T-cell (primary cell): ENCODE results near the gene CHD2. TPM values are rescaled to one million over a fixed set of nuclear protein-coding genes. Genes with fewer than 3 reads are reported as not detected.
"Not testable (repeated sequence)": the region's sequence is repeated elsewhere in the genome, so short reads cannot be mapped to it uniquely, and the experiment has no call there.

Experiments
- ATAC-seq, 4 experiments: fragments of 200-7000 bp in 3 of 4; fragments of 150-1000 bp in 1 of 4; cut with Tn5 transposase; replicated peaks in 1 of 4; 1 replicate in 3 of 4; 2 replicates in 1 of 4; pipeline ENCODE4 v1.10.0; 2021; ENCODE audit warnings: moderate library complexity in 3 of 4, mild to moderate bottlenecking in 2 of 4, moderate number of reproducible peaks in 1 of 4
- CTCF ChIA-PET, 2 donors: fragments of 300-600 bp; sonication (Branson Sonifier 250); formaldehyde crosslinking; loops; one replicate each; lab custom pipeline; 2022; ENCODE audit warnings: antibody characterized with exemption in 2 of 2; lab: Charles Lee
- POLR2A ChIA-PET, 2 donors: fragments of 300-600 bp; sonication (Branson Sonifier 250); formaldehyde crosslinking; loops; one replicate each; lab custom pipeline; 2022; ENCODE audit warnings: antibody characterized with exemption in 2 of 2; lab: Charles Lee
- DNase-seq, 35 experiments: peaks; one replicate each; pipeline versions ENCODE4 v3.0.0 to v3.0.0-alpha.2; 2013 to 2023
- H3K27ac ChIP-seq: one replicate; pipeline ENCODE4 v1.5.1; 2013; ENCODE audit warnings: low read length
- H3K27me3 ChIP-seq, 2 experiments: replicated peaks in 1 of 2; 1 replicate in 1 of 2; 2 replicates in 1 of 2; pipeline versions ENCODE4 v1.6.1 to v1.7.0; 2013; ENCODE audit warnings: low read length in 1 of 2, mixed read lengths in 1 of 2; ENCODE audit not compliant: control insufficient read depth in 2 of 2, insufficient read depth in 2 of 2; ENCODE audit errors: extremely low read depth in 1 of 2
- H3K36me3 ChIP-seq, 2 donors: 1 replicate in 1 of 2; 2 replicates in 1 of 2; pipeline versions ENCODE4 v1.6.1 to v1.7.0; 2013; ENCODE audit warnings: low read length in 1 of 2; ENCODE audit not compliant: control insufficient read depth in 2 of 2, insufficient read depth in 1 of 2; ENCODE audit errors: extremely low read depth in 1 of 2
- H3K4me1 ChIP-seq, 2 experiments: 1 replicate in 1 of 2; 2 replicates in 1 of 2; pipeline versions ENCODE4 v1.6.1 to v1.7.0; 2013; ENCODE audit warnings: low read length in 2 of 2, mixed read lengths in 1 of 2; ENCODE audit not compliant: insufficient read depth in 2 of 2, control insufficient read depth in 1 of 2; ENCODE audit errors: extremely low read depth in 1 of 2
- H3K4me3 ChIP-seq, 2 donors: 1 replicate in 1 of 2; 2 replicates in 1 of 2; pipeline versions ENCODE4 v1.5.1 to v1.7.0; 2013; ENCODE audit warnings: mild to moderate bottlenecking in 2 of 2, low read length in 1 of 2, moderate library complexity in 1 of 2; ENCODE audit not compliant: control insufficient read depth in 1 of 2; ENCODE audit errors: extremely low read depth in 1 of 2
- H3K9me3 ChIP-seq: 2 replicates; pipeline ENCODE4 v1.7.0; 2013
- H3K27ac Mint-ChIP-seq, 2 donors: one replicate each; pipeline ENCODE4 v1.8.0; 2020 to 2021; ENCODE audit warnings: mild to moderate bottlenecking in 2 of 2, mixed read lengths in 2 of 2
- H3K27me3 Mint-ChIP-seq, 2 donors: one replicate each; pipeline ENCODE4 v1.8.0; 2021 to 2022; ENCODE audit warnings: mixed read lengths in 2 of 2
- H3K36me3 Mint-ChIP-seq: one replicate; pipeline ENCODE4 v1.8.0; 2021; ENCODE audit warnings: mixed read lengths
- H3K4me1 Mint-ChIP-seq, 3 donors: one replicate each; pipeline ENCODE4 v1.8.0; 2020 to 2022; ENCODE audit warnings: mixed read lengths in 3 of 3, mild to moderate bottlenecking in 1 of 3
- H3K4me3 Mint-ChIP-seq, 3 donors: one replicate each; pipeline ENCODE4 v1.8.0; 2020 to 2022; ENCODE audit warnings: mild to moderate bottlenecking in 3 of 3, mixed read lengths in 3 of 3, moderate library complexity in 3 of 3
- H3K9me3 Mint-ChIP-seq, 3 donors: one replicate each; pipeline ENCODE4 v1.8.0; 2020 to 2022; ENCODE audit warnings: mixed read lengths in 3 of 3
- WGBS: methylation state at CpG from one replicate; pipeline ENCODE4 v1.1.5; 2013; ENCODE audit warnings: missing lambda C conversion rate; ENCODE audit not compliant: insufficient coverage; 5-methylcytosine and 5-hydroxymethylcytosine counted together
- total RNA-seq, 35 experiments: library from RNA in 6 of 35; stranded (reverse) in 6 of 35; fragments of 120-200 nt in 1 of 35; gene quantifications; one replicate each; pipeline versions ENCODE4 v1.2.1 to v1.2.4 and lab custom pipeline; 2013 to 2026

CHD2 gene
- total RNA-seq, 5 donors from 2014 or later (not counting 1 experiment from before 2014, with no cell fraction given): 231 to 506 (median 266) TPM

DNA sequence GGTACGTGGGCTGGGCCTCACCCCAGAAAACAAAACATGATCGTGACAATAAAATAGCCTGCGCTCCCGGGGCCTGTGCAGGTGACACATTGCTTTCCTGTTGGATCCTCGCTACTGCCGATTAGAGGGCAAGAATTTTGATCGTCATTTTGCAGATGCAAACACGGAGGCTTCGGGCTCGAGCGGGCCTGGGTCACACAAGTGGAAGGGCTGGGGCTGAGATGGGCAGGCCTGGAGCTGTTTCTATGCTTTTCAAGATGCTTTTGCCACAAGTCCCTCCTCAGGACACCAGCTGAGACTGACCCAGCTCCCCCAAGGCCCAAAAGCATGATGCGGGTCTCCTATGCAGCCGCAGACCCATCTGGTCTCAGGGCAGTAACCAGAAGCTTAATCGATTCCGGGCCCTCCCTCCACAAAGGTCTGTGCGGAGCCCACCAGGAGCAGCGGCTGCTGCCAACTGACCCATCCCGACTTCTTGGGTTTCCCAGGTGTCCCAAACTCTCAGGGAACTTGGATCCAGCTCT lies 158.8 kb downstream of the CHD2 start:
- Histone ChIP-seq H3K36me3 (no peaks in the 10 kb centered on the region), H3K27me3 (peaks cover 0 to 44% of the 10 kb centered on the region in 2 experiments), H3K27ac (no peak overlapping the region), H3K4me1 (peaks cover 0 to 3% of the 10 kb centered on the region in 2 experiments), H3K9me3 (no peaks in the 10 kb centered on the region), H3K4me3 (no peak overlapping the region)
- WGBS: 79% methylated on average over 13 of the region's 18 CpGs
- ATAC-seq (no peak), DNase-seq (no peak)
- no peaks in the 10 kb centered on the region for H3K9me3 Mint-ChIP-seq
- CTCF ChIA-PET: no interaction called here
- no peaks in the 10 kb centered on the region for H3K36me3 Mint-ChIP-seq
- no peak overlapping the region for H3K4me3 Mint-ChIP-seq
- POLR2A ChIA-PET: no interaction called here
- H3K27ac Mint-ChIP-seq: no peak overlapping the region
- H3K4me1 Mint-ChIP-seq: peaks cover 0 to 5% (median 4%) of the 10 kb centered on the region in 3 donors
- peaks cover 3 to 13% of the 10 kb centered on the region in 2 donors for H3K27me3 Mint-ChIP-seq

DNA sequence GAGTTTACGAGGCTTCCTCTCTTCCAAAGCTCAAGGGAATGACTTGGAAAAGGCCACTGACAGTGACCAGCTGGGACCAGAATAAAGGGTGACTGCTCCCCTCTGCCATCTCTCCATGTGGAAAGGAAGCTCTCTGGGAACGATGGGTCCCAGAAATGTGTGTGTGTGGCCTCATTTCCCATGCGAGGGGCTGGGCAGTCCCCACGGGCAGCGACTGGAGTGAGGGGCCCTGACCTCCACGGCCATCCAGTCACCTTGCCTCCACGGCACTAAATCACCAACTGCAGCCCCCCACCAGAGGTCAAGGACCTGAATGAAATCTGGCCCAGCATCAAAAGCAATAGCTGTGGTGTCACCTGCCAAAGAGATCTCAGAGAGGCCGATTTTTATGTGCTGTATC lies 159.3 kb downstream of the CHD2 start:
- H3K27me3 ChIP-seq: peaks cover 0 to 49% of the 10 kb centered on the region in 2 experiments
- ATAC-seq (no peak), DNase-seq (no peak)
- peaks cover 0 to 3% of the 10 kb centered on the region in 2 experiments for H3K4me1 ChIP-seq
- no peaks in the 10 kb centered on the region for H3K36me3 Mint-ChIP-seq
- ChIA-PET CTCF (no interaction called here), POLR2A (no interaction called here)
- no peaks in the 10 kb centered on the region for H3K36me3 ChIP-seq
- H3K9me3 Mint-ChIP-seq: no peaks in the 10 kb centered on the region
- no peaks in the 10 kb centered on the region for H3K9me3 ChIP-seq
- H3K4me1 Mint-ChIP-seq: peaks cover 0 to 5% (median 4%) of the 10 kb centered on the region in 3 donors
- no peak overlapping the region for H3K27ac ChIP-seq
- H3K4me3 Mint-ChIP-seq: no peak overlapping the region
- H3K27ac Mint-ChIP-seq: no peak overlapping the region
- peaks cover 3 to 13% of the 10 kb centered on the region in 2 donors for H3K27me3 Mint-ChIP-seq
- H3K4me3 ChIP-seq: no peak overlapping the region
- WGBS: 100% methylated on average over 1 of the region's 8 CpGs

DNA sequence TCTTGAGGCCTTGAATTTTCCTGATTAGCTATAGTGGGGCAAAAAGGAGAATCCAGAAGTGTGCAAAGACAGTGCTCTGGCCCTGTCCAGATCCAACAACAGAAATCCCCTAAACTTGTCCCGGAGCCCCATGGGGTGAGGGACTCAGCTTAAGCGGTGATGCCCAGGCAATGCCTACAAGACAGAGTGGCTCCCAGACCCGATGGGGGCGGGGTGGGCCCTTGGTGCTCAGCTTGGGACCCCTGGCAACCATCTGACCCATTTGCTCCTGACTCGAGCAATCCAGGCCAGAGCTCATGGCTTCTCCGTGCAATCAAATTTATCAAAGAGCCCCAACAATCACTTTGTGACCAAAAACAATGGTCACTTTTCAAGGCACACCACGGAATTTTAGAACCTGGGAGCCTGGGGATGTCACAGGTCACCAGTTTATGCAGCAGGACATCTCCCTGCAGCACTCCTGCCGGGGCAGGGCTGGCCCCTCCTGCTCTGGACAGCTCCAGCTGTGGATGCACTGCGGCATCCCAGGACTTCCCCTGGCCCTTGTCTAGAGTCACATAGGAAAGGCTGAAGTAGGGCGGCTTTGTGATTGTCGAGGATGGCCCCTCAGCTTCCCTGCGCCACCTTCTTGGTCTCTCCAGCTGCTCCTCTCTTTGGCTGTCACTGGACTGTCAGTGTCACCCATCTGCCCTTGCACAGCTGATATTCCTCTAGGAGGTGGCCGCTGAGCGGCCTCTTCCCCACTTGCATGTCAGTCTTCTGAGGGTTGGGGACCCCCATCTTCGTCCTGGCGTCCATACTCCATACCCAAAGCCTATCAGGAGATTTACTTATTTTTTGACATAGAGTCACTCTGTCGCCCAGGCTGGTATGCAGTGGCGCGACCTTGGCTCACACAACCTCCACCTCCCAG lies 160.5 kb downstream of the CHD2 start:
- POLR2A ChIA-PET: no interaction called here
- Histone ChIP-seq H3K4me3 (no peak overlapping the region), H3K4me1 (peaks cover 0 to 3% of the 10 kb centered on the region in 2 experiments), H3K9me3 (no peaks in the 10 kb centered on the region), H3K36me3 (no peaks in the 10 kb centered on the region), H3K27ac (no peak overlapping the region), H3K27me3 (peaks cover 0 to 51% of the 10 kb centered on the region in 2 experiments)
- WGBS: 86% methylated on average over 16 of the region's 19 CpGs
- Mint-ChIP-seq H3K9me3 (no peaks in the 10 kb centered on the region), H3K4me1 (peaks cover 0 to 5% (median 4%) of the 10 kb centered on the region in 3 donors), H3K4me3 (no peak overlapping the region), H3K27ac (no peak overlapping the region), H3K27me3 (peaks cover 3 to 13% of the 10 kb centered on the region in 2 donors), H3K36me3 (no peaks in the 10 kb centered on the region)
- no peak for DNase-seq
- CTCF ChIA-PET: no interaction called here
- no peak for ATAC-seq

DNA sequence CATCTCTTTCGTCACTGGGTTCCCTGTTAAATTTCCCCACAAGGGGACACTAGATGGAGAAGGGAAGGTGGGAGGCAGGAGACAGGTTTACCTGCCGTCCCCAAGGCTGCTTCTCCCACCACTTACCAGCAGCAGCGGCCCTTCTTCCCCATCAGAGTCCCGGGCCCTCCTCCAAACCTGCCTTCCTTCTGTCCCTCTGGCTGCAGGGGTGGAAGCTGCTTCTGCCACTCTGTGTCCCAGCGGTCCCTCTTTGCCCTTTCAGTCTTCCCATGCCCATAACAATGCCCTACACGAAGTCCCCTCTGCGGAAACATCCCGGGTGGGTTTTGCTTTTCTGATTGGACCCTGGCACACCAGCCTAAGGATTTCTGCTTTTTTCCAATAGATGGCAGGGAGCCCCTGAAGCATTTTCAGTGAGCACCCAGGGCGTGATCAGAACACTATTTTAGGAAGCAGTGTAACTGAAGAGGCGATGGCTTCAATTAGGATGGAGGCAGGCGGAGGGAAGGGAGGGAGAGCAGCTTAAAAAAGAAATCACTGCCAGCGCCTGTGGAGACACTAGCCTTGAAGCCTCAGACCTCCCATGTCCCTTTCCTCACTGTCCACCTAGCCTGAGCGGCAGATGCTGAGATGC lies 162.6 kb downstream of the CHD2 start:
- 71% methylated on average over 3 of the region's 13 CpGs for WGBS
- DNase-seq, H3K27ac ChIP-seq, H3K4me1 Mint-ChIP-seq, CTCF ChIA-PET, H3K4me3 ChIP-seq, H3K9me3 Mint-ChIP-seq, H3K27ac Mint-ChIP-seq, H3K36me3 Mint-ChIP-seq, ATAC-seq, H3K4me1 ChIP-seq, H3K4me3 Mint-ChIP-seq, H3K36me3 ChIP-seq, POLR2A ChIA-PET, H3K9me3 ChIP-seq: not testable (repeated sequence)
- peaks cover 0 to 39% of the 10 kb centered on the region in 2 experiments for H3K27me3 ChIP-seq
- peaks cover 11 to 13% of the 10 kb centered on the region in 2 donors for H3K27me3 Mint-ChIP-seq

DNA sequence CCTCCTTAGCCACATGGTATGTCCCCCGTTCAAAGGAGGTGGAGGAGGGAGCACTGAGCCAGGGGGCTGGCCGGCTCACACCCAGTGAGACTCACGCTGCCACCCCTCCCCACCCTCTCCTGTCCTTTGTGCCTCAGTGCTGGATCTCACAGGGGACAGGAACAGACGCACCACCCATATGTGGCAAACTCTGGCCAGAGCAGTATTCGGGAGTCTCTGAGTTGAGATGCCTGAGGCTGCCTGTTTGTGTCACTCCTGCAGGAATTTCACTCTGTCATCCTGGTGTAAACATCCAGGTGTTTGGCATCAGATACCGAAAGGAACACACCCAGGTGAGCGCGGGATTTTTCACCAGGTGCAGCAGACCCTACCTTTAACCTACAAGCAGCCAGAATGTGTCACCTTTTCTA lies 163.1 kb downstream of the CHD2 start:
- Mint-ChIP-seq H3K4me3 (no peak overlapping the region), H3K36me3 (no peaks in the 10 kb centered on the region), H3K27me3 (peaks cover 11 to 13% of the 10 kb centered on the region in 2 donors), H3K9me3 (no peaks in the 10 kb centered on the region), H3K4me1 (peaks cover 0 to 5% (median 4%) of the 10 kb centered on the region in 3 donors), H3K27ac (no peak overlapping the region)
- Histone ChIP-seq H3K4me3 (no peak overlapping the region), H3K36me3 (no peaks in the 10 kb centered on the region), H3K27me3 (peaks cover 0 to 40% of the 10 kb centered on the region in 2 experiments), H3K27ac (no peak overlapping the region), H3K4me1 (peaks cover 0 to 3% of the 10 kb centered on the region in 2 experiments), H3K9me3 (no peaks in the 10 kb centered on the region)
- CTCF ChIA-PET: no interaction called here
- 100% methylated on average over 4 of the region's 8 CpGs for WGBS
- POLR2A ChIA-PET: no interaction called here
- ATAC-seq (no peak), DNase-seq (no peak)

DNA sequence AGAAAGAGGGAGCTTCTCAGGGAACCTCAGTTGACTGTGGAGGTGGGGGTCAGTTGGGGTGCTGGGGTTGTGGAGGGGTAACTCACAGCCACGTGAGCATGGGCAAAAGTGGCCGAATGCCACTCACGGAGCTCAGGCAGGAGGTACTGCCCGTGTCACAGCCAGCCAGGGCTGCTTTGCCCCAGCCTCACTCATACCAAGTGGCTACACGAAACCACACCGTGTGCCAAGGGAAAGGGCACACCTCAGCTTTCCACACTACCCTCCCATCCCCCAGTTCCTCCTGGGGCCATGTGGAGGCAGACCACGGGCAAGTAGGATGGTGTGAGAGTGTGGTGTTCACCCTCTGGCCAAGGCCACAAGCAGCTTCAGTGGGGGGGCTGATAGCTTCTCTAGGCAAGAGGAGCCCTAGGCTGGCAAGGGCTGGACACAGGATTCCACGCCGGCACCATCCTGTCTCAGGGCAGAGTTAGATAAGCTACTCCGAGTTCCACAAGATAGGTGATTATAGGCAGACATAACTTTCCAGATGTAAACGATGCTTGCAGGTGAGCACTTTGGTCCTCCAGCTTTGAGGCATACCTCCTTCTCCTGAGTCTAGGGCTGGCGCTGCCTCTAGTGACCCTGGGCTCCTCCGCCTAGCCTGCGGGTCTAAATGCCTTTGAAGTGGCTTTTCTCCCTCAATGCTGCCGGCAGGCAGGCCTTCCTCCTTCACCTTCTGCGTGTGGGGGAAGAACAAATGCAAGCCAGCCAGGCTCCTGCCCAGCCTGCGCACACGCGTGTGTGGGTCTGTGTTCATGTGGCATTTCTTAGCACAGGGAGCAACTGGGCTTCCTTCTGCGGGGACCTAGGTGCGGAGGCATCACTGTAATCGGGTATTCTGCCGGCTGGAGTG lies 163.9 kb downstream of the CHD2 start:
- Histone ChIP-seq H3K4me3 (no peak overlapping the region), H3K9me3 (no peaks in the 10 kb centered on the region), H3K27ac (no peak overlapping the region), H3K4me1 (peaks cover 0 to 3% of the 10 kb centered on the region in 2 experiments), H3K36me3 (no peaks in the 10 kb centered on the region), H3K27me3 (peaks cover 0 to 40% of the 10 kb centered on the region in 2 experiments)
- CTCF ChIA-PET: no interaction called here
- ATAC-seq (no peak), DNase-seq (no peak)
- POLR2A ChIA-PET: no interaction called here
- no peak overlapping the region for H3K27ac Mint-ChIP-seq
- no peaks in the 10 kb centered on the region for H3K36me3 Mint-ChIP-seq
- H3K27me3 Mint-ChIP-seq: peaks cover 11 to 13% of the 10 kb centered on the region in 2 donors
- 29% methylated on average over 11 of the region's 23 CpGs for WGBS
- H3K4me1 Mint-ChIP-seq: peaks cover 0 to 5% (median 4%) of the 10 kb centered on the region in 3 donors
- H3K4me3 Mint-ChIP-seq: no peak overlapping the region
- no peaks in the 10 kb centered on the region for H3K9me3 Mint-ChIP-seq
